H1 (cell line): Measurements from ENCODE around the gene PARP15. TPM values are rescaled to one million over a fixed set of nuclear protein-coding genes. Genes with fewer than 3 reads are reported as not detected.

ENCODE experiments used
- CTCF ChIA-PET: fragments of 300-600 bp; sonication (Branson Sonifier 250); formaldehyde crosslinking; loops from one replicate; lab custom pipeline; 2021; ENCODE audit not compliant: partially characterized antibody; lab: Charles Lee
- POLR2A ChIA-PET: fragments of 300-600 bp; sonication (Branson Sonifier 250); formaldehyde crosslinking; loops from one replicate; lab custom pipeline; 2021; ENCODE audit warnings: inconsistent platforms; ENCODE audit not compliant: partially characterized antibody; lab: Charles Lee
- DNase-seq, 2 experiments: peaks; one replicate each; pipeline versions ENCODE4 v3.0.0 to v3.0.0-alpha.2; 2010 to 2022; ENCODE audit warnings: low spot score in 2 of 2, low read depth in 1 of 2, mixed read lengths in 1 of 2
- FAIRE-seq: peaks from 2 replicates; lab custom pipeline; 2011; peaks lifted over from hg19 to GRCh38; lab: Jason Lieb, UNC
- H2AFZ ChIP-seq: 2 replicates; pipeline ENCODE4 v1.8.1; 2012; ENCODE audit warnings: low read length, inconsistent platforms
- H2AK5ac ChIP-seq: 2 replicates; pipeline ENCODE4 v1.6.1; 2013; ENCODE audit warnings: low read depth, low read length
- H2BK120ac ChIP-seq: replicated peaks from 2 replicates; pipeline ENCODE3; 2013; ENCODE audit warnings: low read depth, low read length, inconsistent platforms
- H2BK12ac ChIP-seq: 2 replicates; pipeline ENCODE4 v1.6.1; 2013; ENCODE audit warnings: low read depth, low read length
- H2BK15ac ChIP-seq: 2 replicates; pipeline ENCODE4 v1.6.1; 2013; ENCODE audit warnings: low read length
- H2BK20ac ChIP-seq: 2 replicates; pipeline ENCODE4 v1.6.1; 2013; ENCODE audit warnings: low read length
- H2BK5ac ChIP-seq: 2 replicates; pipeline ENCODE4 v1.6.1; 2013; ENCODE audit warnings: low read depth, low read length
- H3K14ac ChIP-seq: 2 replicates; pipeline ENCODE4 v1.6.1; 2013; ENCODE audit warnings: inconsistent platforms; ENCODE audit not compliant: insufficient read length
- H3K18ac ChIP-seq: 2 replicates; pipeline ENCODE4 v1.6.1; 2013; ENCODE audit warnings: low read length; ENCODE audit errors: extremely low read depth
- H3K23ac ChIP-seq: 2 replicates; pipeline ENCODE4 v1.6.1; 2013; ENCODE audit warnings: inconsistent platforms; ENCODE audit not compliant: insufficient read length
- H3K23me2 ChIP-seq: 2 replicates; pipeline ENCODE4 v1.6.1; 2013; ENCODE audit warnings: low read depth, low read length
- H3K27ac ChIP-seq: 2 replicates; pipeline ENCODE4 v1.6.1; 2011; ENCODE audit warnings: low read depth, low read length, inconsistent platforms
- H3K27me3 ChIP-seq, 4 experiments: replicated peaks in 1 of 4; 1 replicate in 1 of 4; 2 replicates in 3 of 4; pipeline versions ENCODE4 v1.6.1 to v1.8.1; 2011 to 2013; ENCODE audit warnings: low read length in 3 of 4, mild to moderate bottlenecking in 3 of 4, inconsistent platforms in 2 of 4, mixed read lengths in 2 of 4, moderate library complexity in 1 of 4; ENCODE audit not compliant: control insufficient read depth in 3 of 4, insufficient read depth in 3 of 4; ENCODE audit errors: extremely low read depth in 1 of 4
- H3K36me3 ChIP-seq, 4 experiments: 2 replicates each; pipeline versions ENCODE4 v1.6.1 to v1.8.1; 2011 to 2013; ENCODE audit warnings: mild to moderate bottlenecking in 4 of 4, low read length in 3 of 4, moderate library complexity in 2 of 4, control low read depth in 1 of 4, inconsistent platforms in 1 of 4; ENCODE audit not compliant: insufficient read depth in 4 of 4, control insufficient read depth in 2 of 4
- H3K4ac ChIP-seq: replicated peaks from 2 replicates; pipeline ENCODE3; 2013; ENCODE audit warnings: low read length, low read depth, mixed read lengths, inconsistent platforms; ENCODE audit not compliant: insufficient read length
- H3K4me1 ChIP-seq, 4 experiments: replicated peaks in 1 of 4; 1 replicate in 1 of 4; 2 replicates in 3 of 4; pipeline versions ENCODE4 v1.6.1 to v1.8.1; 2011 to 2013; ENCODE audit warnings: low read length in 3 of 4, inconsistent platforms in 2 of 4, mixed read lengths in 1 of 4; ENCODE audit not compliant: insufficient read depth in 4 of 4, control insufficient read depth in 3 of 4
- H3K4me2 ChIP-seq, 2 experiments: 2 replicates each; pipeline versions ENCODE4 v1.6.1 to v1.8.1; 2011 to 2013; ENCODE audit warnings: low read depth in 2 of 2, low read length in 2 of 2, control low read depth in 1 of 2, inconsistent platforms in 1 of 2, mild to moderate bottlenecking in 1 of 2; ENCODE audit not compliant: insufficient read depth in 1 of 2
- H3K4me3 ChIP-seq, 4 experiments: fragments of 200-600, 300-600 bp in 1 of 4; sonication (generic), shearing (Covaris generic), sonication (Bioruptor Twin) in 1 of 4; 2 replicates each; pipeline versions ENCODE4 v1.5.1 to v1.8.1; 2011 to 2016; ENCODE audit warnings: low read length in 4 of 4, low read depth in 3 of 4, control low read depth in 2 of 4, inconsistent platforms in 2 of 4, mild to moderate bottlenecking in 2 of 4, mixed read lengths in 1 of 4, moderate library complexity in 1 of 4; ENCODE audit not compliant: insufficient read depth in 2 of 4; ENCODE audit errors: extremely low read depth in 1 of 4
- H3K56ac ChIP-seq: replicated peaks from 2 replicates; pipeline ENCODE3; 2013; ENCODE audit warnings: low read depth, mild to moderate bottlenecking, mixed read lengths, low read length, inconsistent platforms; ENCODE audit not compliant: insufficient read length
- H3K79me1 ChIP-seq: 2 replicates; pipeline ENCODE4 v1.6.1; 2013; ENCODE audit warnings: low read depth, low read length, control low read depth
- H3K79me2 ChIP-seq, 2 experiments: 2 replicates each; pipeline versions ENCODE4 v1.6.1 to v1.8.1; 2012 to 2013; ENCODE audit warnings: low read length in 2 of 2, mild to moderate bottlenecking in 2 of 2, inconsistent platforms in 1 of 2; ENCODE audit not compliant: insufficient read depth in 2 of 2, control insufficient read depth in 1 of 2
- H3K9ac ChIP-seq, 4 experiments: replicated peaks in 1 of 4; 1 replicate in 1 of 4; 2 replicates in 3 of 4; pipeline versions ENCODE4 v1.6.1 to v1.8.1; 2011 to 2013; ENCODE audit warnings: low read depth in 3 of 4, low read length in 3 of 4, control low read depth in 2 of 4, mild to moderate bottlenecking in 2 of 4, moderate library complexity in 2 of 4, inconsistent platforms in 1 of 4; ENCODE audit errors: extremely low read depth in 1 of 4
- H3K9me3 ChIP-seq, 2 experiments: 2 replicates each; pipeline versions ENCODE4 v1.6.1 to v1.8.1; 2012 to 2013; ENCODE audit warnings: mild to moderate bottlenecking in 2 of 2, moderate library complexity in 2 of 2, control low read depth in 1 of 2, inconsistent platforms in 1 of 2, low read depth in 1 of 2, low read length in 1 of 2, mixed read lengths in 1 of 2; ENCODE audit not compliant: insufficient read depth in 2 of 2
- H4K20me1 ChIP-seq, 2 experiments: replicated peaks in 1 of 2; 2 replicates each; pipeline versions ENCODE3 to v1.8.1; 2011 to 2013; ENCODE audit warnings: inconsistent platforms in 2 of 2, low read length in 2 of 2, mild to moderate bottlenecking in 1 of 2; ENCODE audit not compliant: insufficient read depth in 2 of 2, control insufficient read depth in 1 of 2
- H4K5ac ChIP-seq: 2 replicates; pipeline ENCODE4 v1.6.1; 2013; ENCODE audit warnings: low read length, low read depth, mixed read lengths, inconsistent platforms; ENCODE audit not compliant: insufficient read length
- H4K8ac ChIP-seq: 2 replicates; pipeline ENCODE4 v1.8.0; 2013; ENCODE audit warnings: mild to moderate bottlenecking, moderate library complexity, low read length, inconsistent platforms; ENCODE audit not compliant: insufficient read depth; ENCODE audit errors: extremely low read depth
- H4K91ac ChIP-seq: replicated peaks from 2 replicates; pipeline ENCODE3; 2013; ENCODE audit warnings: low read length, mixed read lengths, inconsistent platforms; ENCODE audit not compliant: insufficient read length
- BACH1 ChIP-seq: IDR thresholded peaks from 2 replicates; pipeline ENCODE4 v1.6.1; 2012; ENCODE audit warnings: low read length, improper control_type of control experiment
- POLR2A ChIP-seq, 2 experiments: IDR thresholded peaks; 1 replicate in 1 of 2; 2 replicates in 1 of 2; pipeline ENCODE4 v1.6.1; 2011; ENCODE audit warnings: low read depth in 2 of 2, low read length in 2 of 2, mild to moderate bottlenecking in 2 of 2; ENCODE audit errors: control extremely low read depth in 1 of 2
- SAP30 ChIP-seq: fragments of 300-600 bp; sonication (generic); IDR thresholded peaks from 2 replicates; pipeline ENCODE4 v1.7.1; 2012; ENCODE audit warnings: low read length, moderate library complexity, mild to moderate bottlenecking, inconsistent platforms; ENCODE audit not compliant: insufficient read depth, insufficient replicate concordance
- SIRT6 ChIP-seq: IDR thresholded peaks from one replicate; pipeline ENCODE4 v1.7.1; 2012; ENCODE audit warnings: low read length, inconsistent platforms
- SRF ChIP-seq: IDR thresholded peaks from 2 replicates; pipeline ENCODE4 v1.6.1; 2011; ENCODE audit warnings: mild to moderate bottlenecking, low read depth, low read length, moderate library complexity
- TAF1 ChIP-seq: IDR thresholded peaks from 2 replicates; pipeline ENCODE4 v1.6.1; 2011; ENCODE audit warnings: mild to moderate bottlenecking, low read depth, low read length
- WGBS, 2 experiments: shearing (Covaris generic) in 1 of 2; methylation state at CpG; one replicate each; pipeline versions ENCODE4 v1.1.6 to v1.1.7; 2013 to 2015; ENCODE audit warnings: low lambda C conversion rate in 2 of 2, mixed read lengths in 2 of 2, inconsistent platforms in 1 of 2, low coverage in 1 of 2, missing lambda C conversion rate in 1 of 2; ENCODE audit not compliant: insufficient replicate concordance in 2 of 2, insufficient coverage in 1 of 2, insufficient read length in 1 of 2; ENCODE audit errors: extremely low coverage in 1 of 2, missing lambda C conversion rate in 1 of 2; 5-methylcytosine and 5-hydroxymethylcytosine counted together
- polyA plus RNA-seq, 7 experiments: library from polyadenylated mRNA; depleted of rRNA in 3 of 7; stranded (reverse) in 5 of 7; unstranded in 2 of 7; fragments of >200 nt in 5 of 7; fragments of 200-250 nt in 2 of 7; gene quantifications; 1 replicate in 5 of 7; 2 replicates in 1 of 7; 4 replicates in 1 of 7; pipeline versions ENCODE4 v1.2.1 to v1.2.3, GENCODE V29; 2011 to 2013; ENCODE audit warnings: missing spikeins in 2 of 7, mixed read lengths in 2 of 7
- total RNA-seq: library from RNA; stranded (reverse); fragmentation: NEBNext Ultra II Directional; extraction: Animal tissue kit (Norgen Biotek cat#: 25700); gene quantifications from 2 replicates; pipeline ENCODE4 v1.2.1, GENCODE V29; 2021

PARP15 gene
- total and polyA plus RNA-seq, 2 of the 8 experiments (the other 6 are each of a cell fraction or from before 2014, with no cell fraction given) = 0.37 to 0.45 TPM

DNA sequence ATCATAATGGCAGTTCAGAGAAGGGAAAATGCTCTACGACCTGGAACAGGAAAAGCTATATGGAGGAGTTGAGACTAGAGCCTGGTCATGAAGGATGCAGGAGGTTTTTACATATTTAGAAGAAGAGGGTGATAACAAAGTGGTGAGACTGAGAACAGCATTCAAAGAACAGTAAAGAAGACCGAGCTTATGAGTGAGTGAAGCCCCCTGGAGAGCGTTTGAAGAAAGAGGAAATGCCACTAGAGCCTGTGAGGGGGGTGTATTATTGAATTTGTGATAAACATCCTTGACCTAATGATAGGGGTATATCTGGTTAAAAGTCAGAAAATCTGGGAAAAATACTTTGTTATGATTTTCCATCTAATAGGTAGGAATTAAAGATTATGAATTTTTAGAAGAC, 17.5 kb upstream of the PARP15 start:
- WGBS, 2 experiments = 71% methylated on average over 3 of the region's 3 CpGs; no CpG with 5 or more reads in 1 of the 2 experiments

More for the DNA sequence above, 17.5 kb upstream of the PARP15 start:
- no peak overlapping the region for H2BK12ac ChIP-seq
- H3K23ac ChIP-seq = no peak overlapping the region
- H3K27ac ChIP-seq = no peak overlapping the region
- H3K36me3 ChIP-seq = no peaks in the 10 kb centered on the region
- no peak overlapping the region for H2AK5ac ChIP-seq
- ChIA-PET CTCF (interaction anchor here (0.6 to 9.0 kb wide), 15 partner anchors 9 to 343 kb away, joined by 3 to 62 read pairs (median 3); partner anchors contain the start of gene PARP14), POLR2A (interaction anchor here (1.5 kb wide), 1 partner anchor 16 kb away, joined by 3 read pairs; no protein-coding TSS in a partner anchor)
- H2BK120ac ChIP-seq = no peak overlapping the region
- peaks cover under 1 to 5% (median 4%) of the 10 kb centered on the region in 4 experiments; a peak in 6 of 7 replicates for H3K4me1 ChIP-seq
- H3K9ac ChIP-seq = no peak overlapping the region
- no peak overlapping the region for H3K4me3 ChIP-seq
- no peak overlapping the region for H3K56ac ChIP-seq
- H4K5ac ChIP-seq = no peak overlapping the region
- no peaks in the 10 kb centered on the region for H3K79me2 ChIP-seq
- H2BK5ac ChIP-seq = no peak overlapping the region
- H2BK20ac ChIP-seq = no peak overlapping the region
- FAIRE-seq = no peak
- H3K4me2 ChIP-seq = no peak overlapping the region
- TF ChIP-seq TAF1 (no peak), SRF (no peak), POLR2A (IDR thresholded peaks at IDR 0.05; ENCODE audit: control extremely low read depth in 1 of 2, low read depth in 2 of 2, low read length in 2 of 2) (no peak), BACH1 (no peak), SAP30 (no peak), SIRT6 (no peak)
- H3K4ac ChIP-seq = no peak overlapping the region
- no peak for DNase-seq
- peaks cover 0 to 2% (median 0%) of the 10 kb centered on the region in 4 experiments; a peak in 2 of 7 replicates for H3K27me3 ChIP-seq
- H2BK15ac ChIP-seq = no peak overlapping the region
- H3K23me2 ChIP-seq = peaks cover 5% of the 10 kb centered on the region; the same call in 1 of the 2 replicates
- H3K9me3 ChIP-seq = no peaks in the 10 kb centered on the region
- no peak overlapping the region for H4K8ac ChIP-seq
- no peak overlapping the region for H3K14ac ChIP-seq
- no peak overlapping the region for H3K18ac ChIP-seq
- H4K20me1 ChIP-seq = no peaks in the 10 kb centered on the region
- H4K91ac ChIP-seq = no peak overlapping the region
- no peaks in the 10 kb centered on the region for H3K79me1 ChIP-seq
- no peak overlapping the region for H2AFZ ChIP-seq
